HuH-7.5 (cell line): ENCODE data around the gene TP73.

Experiments
- DNase-seq: peaks from one replicate; pipeline ENCODE4 v3.0.0; 2011; ENCODE audit warnings: low spot score

The TP73 gene

DNA sequence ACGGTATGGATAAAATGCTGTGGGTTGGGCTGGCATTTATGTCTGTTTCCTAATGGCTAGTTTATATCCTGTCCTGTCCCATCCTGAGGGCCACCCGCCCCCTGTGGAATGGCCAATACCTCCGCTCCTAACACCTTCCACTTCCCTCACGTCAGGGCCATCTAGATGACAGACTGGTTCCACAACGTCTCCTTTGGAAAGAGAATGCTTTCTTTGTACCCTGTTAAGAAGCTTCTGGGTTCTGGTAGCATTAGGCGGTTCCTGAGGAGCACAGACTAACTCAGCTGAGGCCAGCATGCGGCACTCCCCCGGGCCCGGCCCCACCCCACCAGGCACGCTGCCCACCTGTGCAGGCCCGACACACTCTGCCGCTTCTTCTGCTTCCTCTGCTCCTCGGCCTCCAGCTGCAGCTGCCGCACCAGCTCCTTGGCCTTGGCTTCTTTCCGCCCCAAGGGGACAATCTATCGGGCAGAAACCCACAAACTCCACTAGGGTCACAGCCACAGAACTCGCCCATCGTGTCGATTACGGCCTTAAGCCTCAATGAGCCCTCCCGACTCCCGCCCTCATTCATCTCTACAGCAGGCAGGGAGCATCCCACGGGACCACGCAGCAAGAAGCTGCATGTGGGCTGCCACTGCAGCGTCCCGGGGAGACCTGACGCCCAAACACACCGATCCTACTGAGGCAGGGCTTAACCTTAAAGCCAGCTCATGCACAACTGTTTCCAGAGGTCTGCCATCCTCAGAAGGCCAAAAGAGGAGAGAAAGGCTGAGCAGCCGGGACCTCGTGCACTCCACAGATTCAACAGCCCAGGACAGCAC is 131.5 kb downstream of the TP73 start:
- DNase-seq, result no peak

DNA sequence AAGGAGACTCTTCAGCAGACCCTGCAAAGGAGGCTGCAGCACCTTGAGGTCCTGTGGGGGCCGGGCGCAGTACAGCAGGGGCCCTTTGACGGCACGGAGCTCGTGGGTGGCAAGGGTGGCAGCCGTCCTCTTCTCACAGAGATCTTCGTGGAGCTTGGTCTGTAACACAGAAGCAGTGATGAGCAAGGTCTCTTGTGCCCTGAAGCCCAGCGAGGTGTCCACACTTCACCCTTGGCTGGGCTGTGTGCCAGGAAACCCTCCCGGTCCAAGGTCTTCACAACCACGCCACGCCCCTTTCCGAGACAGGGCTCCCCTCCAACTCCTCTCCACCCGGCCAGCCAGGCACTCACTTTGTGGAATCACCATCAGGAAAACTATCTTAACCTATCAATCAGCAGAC is 132.7 kb downstream of the TP73 start:
- no peak for DNase-seq

DNA sequence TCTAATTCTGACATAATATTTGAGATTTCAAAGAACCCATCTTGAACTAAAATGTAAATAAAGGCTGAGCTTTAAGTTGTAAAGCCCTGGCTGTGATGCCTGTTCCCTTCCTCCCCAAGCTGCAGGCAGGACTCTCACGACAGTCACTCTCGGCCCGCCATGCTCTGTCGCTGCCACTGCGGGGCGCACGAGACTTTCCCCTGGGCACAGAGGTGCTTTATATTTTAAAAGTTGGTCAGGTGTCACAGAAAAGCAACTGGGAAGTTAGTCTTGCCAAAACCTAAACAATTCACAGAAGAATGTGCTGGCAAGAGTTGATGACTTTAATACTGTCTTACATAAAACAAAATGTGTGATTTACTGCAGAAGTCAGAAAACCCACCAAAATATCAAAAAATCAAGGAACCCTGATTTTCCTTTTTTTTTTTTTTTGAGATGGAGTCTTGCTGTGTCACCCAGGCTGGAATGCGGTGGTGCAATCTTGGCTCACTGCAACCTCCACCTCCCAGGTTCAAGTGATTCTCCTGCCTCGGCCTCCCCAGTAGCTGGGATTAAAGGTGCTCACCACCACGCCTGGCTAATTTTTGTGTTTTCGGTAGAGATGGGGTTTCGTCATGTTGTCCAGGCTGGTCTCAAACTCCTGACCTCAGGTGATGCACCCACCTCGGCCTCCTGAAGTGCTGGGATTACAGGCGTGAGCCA is 133.3 kb downstream of the TP73 start:
- DNase-seq, result no peak
